Prostate gland (tissue), 2 donors: ENCODE results near the gene MECP2. TPM values are rescaled to one million over a fixed set of nuclear protein-coding genes. Genes with fewer than 3 reads are reported as not detected.
"Not testable (repeated sequence)": the region's sequence is repeated elsewhere in the genome, so short reads cannot be mapped to it uniquely, and the experiment has no call there.

Experiments
- DNase-seq: peaks from one replicate; pipeline ENCODE4 v3.0.0-alpha.2; 2019; ENCODE audit warnings: low spot score
- H3K27ac ChIP-seq, 2 donors: fragments of 200-600 bp; sonication (generic); 2 replicates each; pipeline ENCODE4 v1.5.1; 2017 to 2019
- H3K27me3 ChIP-seq: fragments of 200-600 bp; sonication (generic); replicated peaks from 2 replicates; pipeline ENCODE4 v1.5.1; 2019; ENCODE audit not compliant: insufficient read depth
- H3K36me3 ChIP-seq, 2 donors: fragments of 200-600 bp; sonication (generic); 1 replicate in 1 of 2; 2 replicates in 1 of 2; pipeline versions ENCODE4 v1.5.1 to v1.8.1; 2017 to 2019
- H3K4me1 ChIP-seq: fragments of 200-600 bp; sonication (generic); replicated peaks from 2 replicates; pipeline ENCODE4 v1.5.1; 2019
- H3K4me3 ChIP-seq, 2 donors: fragments of 200-600 bp; sonication (generic); 2 replicates each; pipeline ENCODE4 v1.5.1; 2017 to 2019
- H3K9me3 ChIP-seq: fragments of 200-600 bp; sonication (generic); 2 replicates; pipeline ENCODE4 v1.5.1; 2017
- CTCF ChIP-seq, 4 experiments: fragments of 200-600 bp in 2 of 4; fragments of 450-650 bp in 2 of 4; sonication (generic) in 2 of 4; IDR thresholded peaks; 1 replicate in 3 of 4; 2 replicates in 1 of 4; pipeline ENCODE4 v1.5.1; 2016 to 2019; ENCODE audit warnings: antibody characterized with exemption in 4 of 4, mild to moderate bottlenecking in 2 of 4, moderate library complexity in 2 of 4
- POLR2A ChIP-seq: fragments of 450-650 bp; IDR thresholded peaks from one replicate; pipeline ENCODE4 v1.6.1; 2016; ENCODE audit warnings: antibody characterized with exemption, mild to moderate bottlenecking
- POLR2AphosphoS5 ChIP-seq: sonication (generic); formaldehyde crosslinking; IDR thresholded peaks from one replicate; pipeline ENCODE4 v1.6.1; 2017; ENCODE audit warnings: antibody characterized with exemption
- WGBS: methylation state at CpG from one replicate; pipeline ENCODE4 v1.1.5; 2018; 5-methylcytosine and 5-hydroxymethylcytosine counted together
- intact Hi-C: fragments of 100-400 bp; cut with DNase I; formaldehyde crosslinking; loops from one replicate; pipeline ENCODE4 v1.14.2; 2022
- total RNA-seq, 2 donors: library from RNA; depleted of rRNA; stranded (reverse); fragments of >200 nt; gene quantifications; one replicate each; pipeline ENCODE4 v1.1.0, GENCODE V29; 2016

The MECP2 gene
- total RNA-seq, 2 donors from 2014 or later: 54.4 to 85.2 TPM

- 63% methylated on average over 17 of the region's 17 CpGs for WGBS
These were observed 95.2 kb downstream of the MECP2 start for GRCh38 chrX:154002215-154002719.

GRCh38 chrX:154000051-154000450 is 97.5 kb downstream of the MECP2 start:
- H3K4me1 ChIP-seq: no peaks in the 10 kb centered on the region
- no peak for DNase-seq

More at GRCh38 chrX:154002215-154002719, 95.2 kb downstream of the MECP2 start:
- no peaks in the 10 kb centered on the region for H3K4me1 ChIP-seq
- H3K4me3 ChIP-seq: no peak overlapping the region
- H3K36me3 ChIP-seq: no peaks in the 10 kb centered on the region
- no peak for DNase-seq
- H3K27ac ChIP-seq: no peak overlapping the region
- TF ChIP-seq POLR2A (no peak), CTCF (IDR thresholded peaks at IDR 0.05) (no peak), POLR2AphosphoS5 (no peak)
- no peaks in the 10 kb centered on the region for H3K27me3 ChIP-seq
- H3K9me3 ChIP-seq: no peaks in the 10 kb centered on the region
- intact Hi-C loops: no loop called here

GRCh38 chrX:153999359-154000037 is 98.0 kb downstream of the MECP2 start:
- DNase-seq: no peak
- Histone ChIP-seq H3K27me3 (no peaks in the 10 kb centered on the region), H3K27ac (peak overlapping the region; percentile 55 to 60), H3K36me3 (no peaks in the 10 kb centered on the region), H3K4me1 (no peaks in the 10 kb centered on the region), H3K9me3 (no peaks in the 10 kb centered on the region), H3K4me3 (no peak overlapping the region)
- intact Hi-C loops: no loop called here
- WGBS: 19% methylated on average over 16 of the region's 19 CpGs
- no peak for TF ChIP-seq CTCF (IDR thresholded peaks at IDR 0.05)
- TF ChIP-seq POLR2AphosphoS5: no peak
- no peak for TF ChIP-seq POLR2A

More at GRCh38 chrX:154000051-154000450, 97.5 kb downstream of the MECP2 start:
- no peaks in the 10 kb centered on the region for H3K9me3 ChIP-seq
- H3K27me3 ChIP-seq: no peaks in the 10 kb centered on the region
- peak overlapping the region; percentile 55 to 60 for H3K27ac ChIP-seq
- WGBS: 5% methylated on average over 4 of the region's 5 CpGs
- no peak for TF ChIP-seq POLR2AphosphoS5
- TF ChIP-seq POLR2A: no peak
- no peak for TF ChIP-seq CTCF (IDR thresholded peaks at IDR 0.05)
- H3K4me3 ChIP-seq: no peak overlapping the region
- intact Hi-C loops: no loop called here
- H3K36me3 ChIP-seq: no peaks in the 10 kb centered on the region

- H3K27me3 ChIP-seq: no peaks in the 10 kb centered on the region
- 98% methylated on average over 7 of the region's 8 CpGs for WGBS
- no peak for TF ChIP-seq POLR2A
- no peak for TF ChIP-seq POLR2AphosphoS5
- no peak for TF ChIP-seq CTCF (IDR thresholded peaks at IDR 0.05)
- DNase-seq: no peak
- intact Hi-C loops: no loop called here
- no peaks in the 10 kb centered on the region for H3K9me3 ChIP-seq
- H3K4me1 ChIP-seq: no peaks in the 10 kb centered on the region
- no peak overlapping the region for H3K27ac ChIP-seq
- H3K36me3 ChIP-seq: no peaks in the 10 kb centered on the region
- no peak overlapping the region for H3K4me3 ChIP-seq
These were observed 102.0 kb downstream of the MECP2 start for GRCh38 chrX:153995504-153995903.

GRCh38 chrX:153994398-153994797 is 103.1 kb downstream of the MECP2 start:
- H3K36me3 ChIP-seq, H3K4me3 ChIP-seq, DNase-seq, H3K4me1 ChIP-seq, H3K27ac ChIP-seq, intact Hi-C loops, H3K27me3 ChIP-seq, H3K9me3 ChIP-seq: not testable (repeated sequence)
- WGBS: no CpG with 5 or more reads among the region's 5 CpGs
